Measurements from ENCODE around the gene CCDC82.

CCDC82 gene

DNA sequence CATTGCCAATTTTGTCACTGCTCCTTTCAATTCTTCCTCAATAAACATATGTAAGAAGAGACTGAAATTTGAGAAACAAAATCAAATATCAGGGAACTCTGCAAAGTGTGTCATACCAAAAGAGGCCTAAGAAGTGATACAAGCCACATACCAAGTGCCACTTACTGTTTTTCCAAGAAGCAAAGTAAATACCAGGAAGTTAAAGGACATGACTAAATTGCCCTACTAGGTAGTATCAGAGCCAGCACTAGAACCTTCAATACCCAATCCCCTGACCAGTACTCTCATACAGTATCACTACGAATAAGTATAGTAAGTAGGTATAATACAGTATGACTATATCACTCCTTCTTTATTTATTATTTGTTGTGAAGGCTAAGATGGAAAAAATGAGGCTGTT lies 60.3 kb downstream of the CCDC82 start:
- DNase-seq (ENCODE audit: low read depth), result no peak

DNA sequence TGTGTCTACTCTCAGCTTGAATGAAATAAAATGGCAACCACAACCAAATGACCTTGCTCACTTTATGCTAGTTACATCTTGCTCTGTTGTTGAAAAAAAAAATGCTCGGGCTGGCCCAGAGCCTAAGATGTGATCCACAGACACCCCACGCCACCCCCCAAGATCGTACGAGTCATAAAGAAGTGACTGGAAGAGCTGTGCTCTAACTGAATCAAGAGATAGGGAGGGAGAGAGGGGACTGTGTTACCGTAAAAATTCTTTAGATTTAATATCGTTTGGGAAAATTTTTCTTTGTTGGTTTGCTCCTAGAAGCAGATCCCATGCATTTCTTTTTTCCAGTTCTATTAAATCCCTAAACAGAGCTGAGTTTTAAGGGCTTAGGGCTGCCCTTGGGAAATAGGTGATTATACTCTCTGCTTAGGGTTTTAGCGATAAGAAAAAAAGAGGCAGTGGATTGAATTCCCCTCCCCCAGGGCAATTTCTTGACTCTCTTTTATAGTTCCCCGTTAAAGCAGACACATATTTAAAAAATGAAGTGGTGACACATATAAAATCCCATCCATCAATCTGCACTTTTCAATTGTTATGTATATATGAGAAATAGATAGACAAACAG lies 61.2 kb downstream of the CCDC82 start:
- DNase-seq (ENCODE audit: low read depth), result no peak

DNA sequence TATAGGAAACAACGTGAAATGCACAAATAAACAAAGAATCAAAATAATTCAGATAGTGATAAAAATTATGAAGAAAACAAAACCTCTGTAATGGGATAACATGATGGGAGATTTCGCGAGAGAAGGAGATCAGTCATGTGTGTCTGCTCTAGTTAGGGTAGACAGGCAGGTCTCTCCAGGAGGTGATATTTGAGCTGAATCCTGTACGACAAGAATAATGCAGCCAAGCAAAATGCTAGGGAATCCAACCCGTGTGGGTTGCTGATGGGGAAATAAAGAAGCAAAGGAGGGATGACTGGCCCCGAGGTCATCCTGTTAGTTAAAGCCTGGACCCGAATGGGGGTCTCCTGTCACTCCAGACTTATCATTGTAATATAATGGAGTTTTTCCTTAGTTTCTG lies 62.8 kb downstream of the CCDC82 start:
- no peak for DNase-seq (ENCODE audit: low read depth)

DNA sequence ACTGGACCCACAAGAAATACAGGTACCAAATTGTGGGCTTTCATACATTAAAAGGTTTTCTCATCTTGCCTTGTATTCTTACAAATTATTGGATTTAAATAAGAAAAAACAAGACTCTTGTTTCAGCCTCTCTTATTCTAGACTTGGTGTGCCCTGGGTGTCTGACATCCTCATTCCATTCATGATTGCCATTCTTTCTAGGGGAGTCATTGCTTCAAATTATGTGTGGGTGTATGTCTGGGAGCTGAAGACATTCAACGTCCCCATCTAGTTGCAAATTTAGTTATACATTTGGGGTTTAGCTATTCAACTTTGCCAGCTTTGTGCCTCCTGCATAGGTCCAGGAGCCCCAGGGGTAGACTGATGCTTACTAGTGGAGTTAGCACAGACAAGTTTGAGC lies 64.8 kb downstream of the CCDC82 start:
- DNase-seq (ENCODE audit: low read depth), result no peak

DNA sequence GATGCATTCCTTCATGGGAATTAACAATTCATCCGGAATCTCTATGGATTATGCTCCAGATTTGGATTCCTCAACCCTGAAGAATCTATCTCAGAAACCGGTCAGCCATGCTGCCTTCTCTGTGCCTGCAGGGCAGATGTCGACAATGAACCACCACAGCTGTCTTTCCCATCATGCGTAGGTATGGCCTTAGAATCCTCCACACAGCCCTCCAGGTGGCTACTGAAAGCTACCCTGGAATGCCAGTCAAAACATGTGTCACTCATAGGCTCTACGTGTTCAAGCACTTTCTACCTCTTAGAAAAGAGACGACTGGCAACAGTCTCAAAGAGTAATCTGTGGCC lies 66.1 kb downstream of the CCDC82 start:
- no peak for DNase-seq (ENCODE audit: low read depth)

DNA sequence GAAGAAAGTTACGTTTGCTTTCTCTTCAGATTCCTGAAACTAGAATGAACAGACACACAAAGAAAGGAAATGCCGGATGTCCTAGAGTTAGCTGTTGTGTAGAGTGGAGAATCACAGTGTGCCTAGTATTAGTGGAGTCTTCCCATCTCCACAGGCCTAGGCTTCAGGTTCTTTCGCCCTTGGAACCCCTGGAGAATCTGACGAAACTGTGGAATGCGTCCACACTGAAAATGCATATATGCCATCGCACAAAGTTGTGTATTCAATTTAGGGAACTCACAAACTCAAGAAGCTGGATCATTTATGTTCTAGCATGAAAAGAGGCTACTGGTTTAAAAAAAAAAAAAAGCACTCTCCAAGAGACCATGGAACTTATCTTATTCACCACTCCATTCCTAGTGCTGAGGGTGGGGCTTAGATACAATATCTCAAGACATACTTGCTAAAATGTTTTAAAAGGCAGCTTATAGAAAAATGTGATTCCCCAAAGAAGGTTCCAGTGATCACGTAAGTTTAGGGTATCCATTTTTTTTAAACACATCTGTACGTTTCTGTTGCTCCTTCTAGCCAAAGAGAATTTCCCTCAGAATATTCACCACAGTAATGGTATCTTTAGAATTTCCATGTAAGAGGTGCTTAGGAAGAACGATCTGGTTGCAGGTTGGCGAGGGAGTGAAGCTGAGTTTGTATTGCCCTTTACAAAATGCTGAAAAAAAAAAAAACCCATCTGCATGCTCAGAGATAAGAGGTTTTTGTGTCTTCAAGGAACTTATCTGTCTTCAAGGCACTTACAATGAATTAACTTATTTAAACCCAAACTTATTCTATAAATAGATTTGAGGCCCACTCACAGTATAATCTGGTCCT lies 66.7 kb downstream of the CCDC82 start:
- DNase-seq (ENCODE audit: low read depth), result no peak

DNA sequence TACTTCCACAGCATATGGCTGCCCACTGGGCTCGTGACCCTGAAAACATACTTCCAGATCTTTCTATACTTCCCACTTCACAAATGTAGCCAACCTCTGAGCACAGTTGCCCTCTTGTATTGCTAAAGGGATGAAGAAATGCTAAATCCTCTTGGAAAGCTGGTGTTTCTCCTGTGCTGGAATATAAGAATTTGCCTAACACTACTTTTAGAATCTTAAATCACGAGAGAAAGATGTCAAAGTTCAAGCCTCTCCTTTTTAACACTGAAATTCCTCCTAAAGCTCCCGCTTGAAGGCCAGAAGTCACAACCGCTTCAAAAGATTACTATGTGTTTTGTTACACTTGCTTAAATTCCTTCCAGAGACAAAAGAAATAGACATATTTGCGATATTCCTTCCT lies 68.6 kb downstream of the CCDC82 start:
- DNase-seq (ENCODE audit: low read depth), result no peak

DNA sequence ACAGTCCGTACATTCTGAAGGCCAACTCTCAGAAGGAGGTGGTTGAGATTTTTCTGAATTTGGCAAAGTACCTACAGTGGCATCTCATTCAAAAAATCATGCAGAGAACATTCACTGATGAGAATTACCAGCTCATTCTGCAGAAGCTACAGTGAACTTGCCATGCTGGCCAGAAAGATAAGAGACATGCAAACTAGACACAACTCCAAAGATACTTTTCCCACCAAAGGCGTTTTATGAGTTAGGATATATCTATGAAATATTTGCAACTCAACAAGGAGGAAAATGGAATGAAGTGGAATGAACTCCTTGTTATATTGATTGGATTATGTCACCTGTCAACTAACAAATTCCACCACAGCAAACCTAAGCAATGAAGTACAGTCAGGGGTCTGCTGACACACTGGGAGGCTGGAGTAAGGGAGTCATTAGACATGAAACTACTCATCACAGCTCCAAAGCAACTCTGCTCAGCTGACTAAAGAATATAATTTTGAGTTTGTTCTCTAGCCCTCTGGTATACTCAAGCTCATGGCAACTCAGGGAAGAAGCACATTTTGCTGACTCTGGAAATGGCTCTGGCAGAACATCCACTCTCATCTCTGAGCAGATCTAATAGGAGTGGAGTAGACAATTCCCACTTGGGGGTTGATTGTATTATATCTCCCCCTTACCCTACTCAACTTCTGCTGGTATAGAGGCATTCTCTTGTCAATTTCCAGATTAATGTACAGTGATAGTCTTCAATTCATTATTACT lies 69.6 kb downstream of the CCDC82 start:
- DNase-seq (ENCODE audit: low read depth), result no peak

DNA sequence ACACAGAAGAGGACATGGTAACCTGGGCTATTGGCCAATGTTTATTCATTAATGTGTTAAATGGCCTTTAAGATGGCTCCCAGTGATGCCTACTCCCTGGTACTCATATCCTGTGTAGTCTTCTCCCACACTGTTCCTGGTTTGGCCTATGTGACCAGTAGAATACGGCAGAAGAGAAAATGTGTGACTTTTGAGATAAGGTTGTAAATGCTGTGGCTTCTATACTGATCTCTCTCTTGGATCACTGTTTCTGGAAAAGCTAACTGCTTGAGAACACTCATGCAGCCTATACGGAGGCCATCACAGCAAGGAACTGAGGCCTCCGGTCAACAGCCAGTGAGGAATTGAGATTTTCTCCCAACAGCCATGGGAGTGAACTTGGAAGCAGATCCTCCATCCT lies 70.9 kb downstream of the CCDC82 start:
- DNase-seq (ENCODE audit: low read depth), result no peak

DNA sequence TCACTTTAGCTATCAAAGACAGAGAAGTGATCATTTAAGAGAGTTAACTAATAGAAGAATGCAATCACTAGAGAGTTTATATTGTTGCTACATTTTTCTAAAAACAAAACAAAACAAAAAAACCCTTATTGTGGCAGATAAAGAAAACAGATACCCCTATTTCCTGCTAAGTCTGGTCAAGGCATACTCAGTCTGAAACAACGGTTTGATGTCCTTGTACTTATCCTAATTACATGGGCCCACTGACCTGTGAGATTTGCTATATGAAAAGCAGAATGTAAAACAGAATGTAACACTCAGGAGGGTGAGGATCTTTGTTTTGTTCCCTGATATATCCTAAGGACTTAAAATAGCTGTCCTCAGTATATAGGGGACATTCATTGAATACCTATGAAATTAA lies 71.3 kb downstream of the CCDC82 start:
- no peak for DNase-seq (ENCODE audit: low read depth)

DNA sequence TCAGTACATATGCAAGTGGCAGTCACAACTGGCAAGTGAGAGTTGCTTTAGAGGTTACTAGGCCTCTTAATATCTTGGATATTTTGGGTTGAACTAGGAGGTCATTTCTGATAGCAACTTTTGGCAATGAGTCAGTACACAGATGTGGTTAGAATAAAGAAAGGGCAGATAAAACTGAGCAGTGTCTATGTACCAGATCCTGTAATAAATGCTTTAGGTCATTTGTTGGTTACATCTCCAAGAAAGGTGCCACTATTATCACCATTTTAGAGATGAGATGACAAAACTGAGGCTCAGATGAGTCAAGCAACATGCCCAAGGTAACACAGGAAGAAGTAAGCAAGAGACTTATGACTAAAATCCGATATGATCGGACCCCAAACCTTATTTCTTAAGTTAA lies 71.7 kb downstream of the CCDC82 start:
- no peak for DNase-seq (ENCODE audit: low read depth)

DNA sequence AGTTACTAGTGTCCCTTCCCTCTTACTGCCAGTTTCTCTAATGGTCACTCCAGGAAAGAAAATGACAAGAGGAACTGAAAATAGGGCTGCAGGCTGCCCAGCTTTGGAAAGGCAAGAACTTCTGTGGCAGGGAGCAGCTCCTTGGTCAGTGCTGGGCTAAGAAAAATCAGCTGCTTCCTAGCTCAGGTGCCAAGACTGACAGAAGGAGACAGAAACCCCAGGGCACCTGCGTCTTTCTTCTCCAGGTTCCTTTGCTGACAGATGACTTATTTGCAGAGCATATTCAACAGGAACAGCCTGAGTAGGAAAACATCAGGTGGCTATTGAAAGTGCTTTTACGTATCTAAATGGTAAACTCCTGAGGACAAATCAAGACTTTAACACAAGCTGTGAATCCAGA lies 72.1 kb downstream of the CCDC82 start:
- no peak for DNase-seq (ENCODE audit: low read depth)

DNA sequence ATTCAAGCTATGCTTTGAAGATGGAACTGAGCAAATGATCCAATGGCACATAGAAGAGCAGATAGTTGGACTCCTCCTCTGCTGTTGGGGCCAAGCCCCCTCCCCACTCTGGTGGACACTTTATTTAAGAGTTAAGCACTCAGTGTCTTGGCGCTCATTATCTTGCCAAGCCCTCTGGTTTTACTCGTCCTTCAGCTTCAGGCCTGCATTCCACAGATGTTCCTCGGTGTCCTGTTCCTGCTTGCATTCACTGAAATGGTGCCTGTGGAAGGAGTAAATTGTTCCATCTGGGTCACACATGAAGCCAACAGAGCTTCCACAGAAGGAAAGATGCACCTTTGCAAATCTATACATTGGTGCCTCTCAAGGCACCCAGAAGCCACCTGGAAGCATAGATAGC lies 72.8 kb downstream of the CCDC82 start:
- no peak for DNase-seq (ENCODE audit: low read depth)

DNA sequence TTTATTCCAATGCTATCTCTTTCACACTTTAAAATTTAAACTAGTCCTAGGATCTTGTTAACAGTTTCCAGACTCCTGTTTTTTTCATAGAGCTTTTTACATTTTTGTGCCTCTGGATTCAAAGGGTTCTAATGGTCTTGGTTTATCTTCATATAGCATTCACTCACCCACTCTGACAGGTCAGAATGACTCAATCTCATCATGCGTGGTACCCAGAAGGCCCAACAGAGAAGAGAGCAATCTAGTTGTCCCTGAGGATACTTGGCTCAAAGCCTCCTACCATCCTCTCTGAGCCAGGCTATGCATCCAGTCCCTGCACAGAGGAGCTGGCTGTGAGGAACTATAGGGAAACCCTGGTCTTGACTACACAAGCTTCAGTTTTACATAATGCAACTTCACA lies 74.2 kb downstream of the CCDC82 start:
- DNase-seq (ENCODE audit: low read depth), result no peak

DNA sequence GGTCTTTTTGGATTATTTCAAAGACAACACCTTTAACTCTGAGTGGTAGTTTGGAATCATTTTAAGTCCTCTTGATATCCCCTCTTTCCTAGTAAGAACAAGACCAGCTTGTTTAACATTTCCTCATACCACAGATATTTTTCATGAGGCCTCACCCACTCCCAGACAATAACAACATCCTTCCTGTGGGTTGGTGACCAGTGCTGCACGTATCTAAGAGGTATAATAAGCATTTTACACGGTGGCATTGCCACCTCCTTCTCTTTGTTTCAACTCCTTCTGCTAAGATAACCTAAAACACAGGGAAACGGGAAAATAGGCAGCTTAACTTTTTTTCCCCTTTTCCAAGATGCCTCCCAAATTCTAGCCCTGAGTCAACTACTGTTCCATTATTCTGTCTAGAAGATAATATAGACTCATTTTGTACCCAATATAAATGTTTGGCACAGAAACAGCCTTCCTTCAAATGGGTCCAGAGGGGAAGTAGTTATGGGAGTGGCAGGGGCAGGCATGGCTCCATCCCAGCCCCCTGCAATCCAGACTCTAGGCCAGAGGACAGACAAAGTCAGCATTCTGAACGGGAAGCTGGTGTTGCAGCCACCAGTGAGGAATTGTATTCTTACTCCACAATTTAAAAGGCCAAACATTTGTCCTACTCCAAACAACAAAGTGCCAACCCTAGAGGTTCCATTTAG lies 75.2 kb downstream of the CCDC82 start:
- DNase-seq (ENCODE audit: low read depth), result no peak

DNA sequence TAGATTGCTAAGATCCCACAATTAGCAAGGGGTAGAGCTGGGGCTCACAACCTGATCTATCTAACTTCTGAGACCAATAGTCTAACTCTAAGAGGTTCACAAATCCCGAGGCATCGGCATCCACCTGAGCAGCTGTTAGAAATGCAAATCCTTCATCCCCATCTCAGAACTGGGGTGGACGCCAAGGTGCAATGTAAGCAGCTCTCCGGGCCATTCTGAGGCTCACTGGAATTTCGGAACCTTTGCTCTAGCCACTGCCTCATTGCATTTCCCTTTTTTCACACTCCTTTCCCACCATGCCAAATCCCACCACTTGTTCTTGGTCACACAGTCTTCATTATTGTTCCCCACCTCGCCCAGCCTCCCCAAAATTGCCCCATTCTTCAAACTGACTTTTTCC lies 76.5 kb downstream of the CCDC82 start:
- no peak for DNase-seq (ENCODE audit: low read depth)

DNA sequence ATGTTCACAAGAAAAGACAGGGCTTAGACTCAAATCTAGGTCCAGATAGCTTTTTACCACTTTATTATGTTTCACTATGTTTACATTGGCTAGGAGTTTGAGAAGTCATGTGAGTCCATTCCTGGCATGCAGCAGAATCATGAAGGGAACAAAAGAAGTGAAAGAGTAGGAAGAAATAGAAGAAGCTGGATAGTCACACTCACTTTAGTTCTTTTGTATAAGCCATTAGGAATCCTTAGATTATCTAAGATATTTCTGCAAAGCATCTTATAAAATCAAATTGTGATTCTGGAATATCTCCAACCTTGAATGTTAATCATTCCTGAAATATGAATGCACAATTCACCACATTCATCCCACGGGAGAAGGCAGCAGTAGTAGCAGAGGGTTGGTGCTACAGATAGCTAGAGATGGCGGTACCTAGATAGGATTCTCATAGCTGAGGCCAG lies 78.6 kb downstream of the CCDC82 start:
- DNase-seq (ENCODE audit: low read depth), result peak; percentile 32

DNA sequence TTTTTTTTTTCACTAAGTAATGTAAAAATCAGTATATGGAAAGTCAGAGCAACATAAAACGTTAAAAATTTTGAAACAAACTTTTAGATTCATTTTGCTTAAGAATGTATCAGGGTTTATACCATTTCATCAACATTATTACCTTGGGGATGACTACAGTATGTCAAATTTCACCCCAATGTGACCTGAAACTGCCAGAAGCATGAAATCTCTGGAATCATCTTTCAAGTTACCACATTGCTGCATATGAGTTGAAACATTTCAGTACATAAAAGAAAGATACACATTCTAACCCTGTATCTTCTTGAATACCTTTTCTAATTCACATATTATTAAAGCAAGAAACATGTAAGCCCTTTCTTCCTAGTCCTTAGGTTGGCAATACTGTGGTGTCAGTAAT lies 79.5 kb downstream of the CCDC82 start:
- DNase-seq (ENCODE audit: low read depth), result no peak

DNA sequence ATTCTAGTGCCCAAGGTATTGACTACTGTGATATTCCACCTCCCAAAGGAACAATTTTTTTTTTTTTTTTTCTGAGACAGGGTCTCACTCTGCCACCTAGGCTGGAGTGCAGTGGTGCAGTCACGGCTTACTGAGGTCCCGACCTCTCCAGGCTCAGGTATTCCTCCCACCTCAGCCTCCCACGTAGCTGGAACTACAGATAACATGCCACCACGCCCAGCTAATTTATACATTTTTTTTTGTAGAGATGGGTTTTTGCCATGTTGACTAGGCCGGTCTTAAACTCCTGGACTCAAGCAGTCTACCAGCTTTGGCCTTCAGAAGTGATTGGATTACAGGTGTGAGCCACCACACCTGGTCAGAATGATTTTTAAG lies 80.1 kb downstream of the CCDC82 start:
- DNase-seq (ENCODE audit: low read depth), result no peak

DNA sequence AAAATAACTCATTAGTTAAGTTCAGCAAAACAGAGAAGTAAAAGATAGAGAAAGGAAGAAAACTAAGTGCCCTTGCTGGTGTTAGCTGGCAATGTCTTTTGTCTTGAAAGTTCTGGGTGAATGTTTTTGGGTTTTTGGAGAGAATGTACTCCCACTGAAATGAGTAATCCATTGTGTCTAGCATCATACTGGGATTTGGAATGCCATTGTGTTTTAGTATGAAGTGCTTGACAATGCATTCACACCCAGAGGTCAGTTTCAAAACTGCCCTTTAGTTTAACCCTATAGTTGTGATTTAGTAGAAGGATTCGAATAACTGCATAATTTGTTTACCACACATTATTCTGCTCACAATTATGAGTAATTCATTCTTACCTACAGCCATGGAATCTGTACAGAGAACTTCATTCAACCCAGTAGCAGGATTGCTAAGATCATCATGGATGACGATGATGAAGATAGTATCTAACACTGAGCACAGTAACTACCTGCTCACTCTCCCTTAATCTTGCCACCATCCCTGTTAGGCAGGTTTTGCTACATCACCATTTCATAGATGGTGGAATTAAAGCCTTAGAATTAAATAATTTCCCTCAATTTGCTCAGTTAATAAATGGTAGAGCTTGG lies 80.6 kb downstream of the CCDC82 start:
- DNase-seq (ENCODE audit: low read depth), result no peak

DNA sequence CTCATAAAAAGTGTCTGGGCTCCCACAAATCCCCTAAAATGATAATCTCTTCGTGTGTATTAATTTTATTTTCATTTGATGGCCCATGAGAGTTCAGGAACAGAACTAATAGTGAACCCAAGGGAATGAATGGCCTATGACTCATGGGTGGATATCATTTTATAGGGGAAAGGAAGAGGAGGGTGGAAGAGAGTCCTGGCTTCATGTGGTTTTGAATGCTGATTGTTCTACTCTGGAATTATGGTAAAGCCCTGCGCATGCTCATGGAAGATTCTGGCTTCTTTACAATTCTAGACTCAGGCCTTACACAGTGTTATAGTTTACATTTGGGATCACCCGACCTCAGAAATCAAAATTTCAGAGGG lies 82.0 kb downstream of the CCDC82 start:
- DNase-seq (ENCODE audit: low read depth), result peak; percentile 77
